Measurements from ENCODE around the gene FILIP1L.

- TF ChIP-seq, protein P1, sequence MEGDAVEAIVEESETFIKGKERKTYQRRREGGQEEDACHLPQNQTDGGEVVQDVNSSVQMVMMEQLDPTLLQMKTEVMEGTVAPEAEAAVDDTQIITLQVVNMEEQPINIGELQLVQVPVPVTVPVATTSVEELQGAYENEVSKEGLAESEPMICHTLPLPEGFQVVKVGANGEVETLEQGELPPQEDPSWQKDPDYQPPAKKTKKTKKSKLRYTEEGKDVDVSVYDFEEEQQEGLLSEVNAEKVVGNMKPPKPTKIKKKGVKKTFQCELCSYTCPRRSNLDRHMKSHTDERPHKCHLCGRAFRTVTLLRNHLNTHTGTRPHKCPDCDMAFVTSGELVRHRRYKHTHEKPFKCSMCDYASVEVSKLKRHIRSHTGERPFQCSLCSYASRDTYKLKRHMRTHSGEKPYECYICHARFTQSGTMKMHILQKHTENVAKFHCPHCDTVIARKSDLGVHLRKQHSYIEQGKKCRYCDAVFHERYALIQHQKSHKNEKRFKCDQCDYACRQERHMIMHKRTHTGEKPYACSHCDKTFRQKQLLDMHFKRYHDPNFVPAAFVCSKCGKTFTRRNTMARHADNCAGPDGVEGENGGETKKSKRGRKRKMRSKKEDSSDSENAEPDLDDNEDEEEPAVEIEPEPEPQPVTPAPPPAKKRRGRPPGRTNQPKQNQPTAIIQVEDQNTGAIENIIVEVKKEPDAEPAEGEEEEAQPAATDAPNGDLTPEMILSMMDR (IDR thresholded peaks at IDR 0.05; ENCODE audit: insufficient read depth, low read length, poor library complexity, severe bottlenecking), result no peak
- TF ChIP-seq EZH2phosphoT487 (conservative IDR thresholded peaks at IDR 0.05; ENCODE audit: low read length), result no peak
Observed at GRCh38 chr3:100097919-100098783, 16.1 kb downstream of the FILIP1L start.
